RWPE2 (cell line): ENCODE data around the gene FGF22.
"Not testable (repeated sequence)": the region's sequence is repeated elsewhere in the genome, so short reads cannot be mapped to it uniquely, and the experiment has no call there.

Experiments
- ATAC-seq: fragments of 200-7000 bp; cut with Tn5 transposase; 3 replicates; pipeline ENCODE4 v1.9.1; 2021; ENCODE audit warnings: low read depth
- DNase-seq: peaks from one replicate; pipeline ENCODE4 v3.0.0-alpha.2; 2020; ENCODE audit warnings: low spot score
- H3K27ac ChIP-seq: fragments of 450-650 bp; 2 replicates; pipeline ENCODE4 v1.5.1; 2017; ENCODE audit warnings: mild to moderate bottlenecking; ENCODE audit not compliant: poor library complexity, severe bottlenecking
- H3K27me3 ChIP-seq: fragments of 250-450 bp; sonication (Bioruptor Pico); 2 replicates; pipeline ENCODE4 v1.5.1; 2021; ENCODE audit warnings: mild to moderate bottlenecking, moderate library complexity; ENCODE audit not compliant: insufficient read depth, poor library complexity, severe bottlenecking
- H3K36me3 ChIP-seq: fragments of 250-450 bp; sonication (Bioruptor Pico); 2 replicates; pipeline ENCODE4 v1.5.1; 2020; ENCODE audit warnings: low read depth, mild to moderate bottlenecking, moderate library complexity
- H3K4me1 ChIP-seq: fragments of 250-450 bp; sonication (Bioruptor Pico); 2 replicates; pipeline ENCODE4 v1.5.1; 2021; ENCODE audit warnings: mild to moderate bottlenecking, moderate library complexity; ENCODE audit not compliant: insufficient read depth, poor library complexity, severe bottlenecking
- H3K4me3 ChIP-seq: fragments of 250-450 bp; sonication (Bioruptor Pico); 2 replicates; pipeline ENCODE4 v1.5.1; 2021; ENCODE audit warnings: mild to moderate bottlenecking, moderate library complexity; ENCODE audit not compliant: severe bottlenecking
- H3K9me3 ChIP-seq: fragments of 250-450 bp; sonication (Bioruptor Pico); 2 replicates; pipeline ENCODE4 v1.5.1; 2021; ENCODE audit warnings: mild to moderate bottlenecking, moderate library complexity; ENCODE audit not compliant: severe bottlenecking
- TF ChIP-seq, protein P1 (sequence below): fragments of 450-650 bp; IDR thresholded peaks from one replicate; pipeline ENCODE4 v1.5.1; 2017; ENCODE audit warnings: mild to moderate bottlenecking, moderate library complexity; ENCODE audit not compliant: poor library complexity, severe bottlenecking

Gene FGF22

DNA sequence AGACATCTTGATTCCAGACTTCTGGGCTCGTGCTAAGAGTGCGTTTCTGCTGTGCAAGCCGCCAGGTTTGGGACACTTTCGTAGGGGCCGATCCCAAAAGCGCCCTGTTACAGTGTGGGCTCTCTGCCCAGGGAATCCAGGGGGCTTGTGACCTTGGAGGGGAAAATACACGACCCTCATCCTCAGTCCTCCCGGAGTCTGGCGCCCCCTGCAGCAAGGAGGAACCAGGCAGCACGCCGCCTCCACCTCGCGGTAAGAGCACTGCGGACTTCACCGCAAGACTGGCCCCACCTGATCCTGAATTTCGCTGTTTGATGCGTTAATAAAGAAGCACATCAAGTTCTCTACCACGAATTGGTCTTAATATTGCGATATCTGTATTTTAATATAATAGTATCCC, 11.5 kb upstream of the FGF22 start:
- TF ChIP-seq, protein P1, sequence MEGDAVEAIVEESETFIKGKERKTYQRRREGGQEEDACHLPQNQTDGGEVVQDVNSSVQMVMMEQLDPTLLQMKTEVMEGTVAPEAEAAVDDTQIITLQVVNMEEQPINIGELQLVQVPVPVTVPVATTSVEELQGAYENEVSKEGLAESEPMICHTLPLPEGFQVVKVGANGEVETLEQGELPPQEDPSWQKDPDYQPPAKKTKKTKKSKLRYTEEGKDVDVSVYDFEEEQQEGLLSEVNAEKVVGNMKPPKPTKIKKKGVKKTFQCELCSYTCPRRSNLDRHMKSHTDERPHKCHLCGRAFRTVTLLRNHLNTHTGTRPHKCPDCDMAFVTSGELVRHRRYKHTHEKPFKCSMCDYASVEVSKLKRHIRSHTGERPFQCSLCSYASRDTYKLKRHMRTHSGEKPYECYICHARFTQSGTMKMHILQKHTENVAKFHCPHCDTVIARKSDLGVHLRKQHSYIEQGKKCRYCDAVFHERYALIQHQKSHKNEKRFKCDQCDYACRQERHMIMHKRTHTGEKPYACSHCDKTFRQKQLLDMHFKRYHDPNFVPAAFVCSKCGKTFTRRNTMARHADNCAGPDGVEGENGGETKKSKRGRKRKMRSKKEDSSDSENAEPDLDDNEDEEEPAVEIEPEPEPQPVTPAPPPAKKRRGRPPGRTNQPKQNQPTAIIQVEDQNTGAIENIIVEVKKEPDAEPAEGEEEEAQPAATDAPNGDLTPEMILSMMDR: peak; percentile 12

DNA sequence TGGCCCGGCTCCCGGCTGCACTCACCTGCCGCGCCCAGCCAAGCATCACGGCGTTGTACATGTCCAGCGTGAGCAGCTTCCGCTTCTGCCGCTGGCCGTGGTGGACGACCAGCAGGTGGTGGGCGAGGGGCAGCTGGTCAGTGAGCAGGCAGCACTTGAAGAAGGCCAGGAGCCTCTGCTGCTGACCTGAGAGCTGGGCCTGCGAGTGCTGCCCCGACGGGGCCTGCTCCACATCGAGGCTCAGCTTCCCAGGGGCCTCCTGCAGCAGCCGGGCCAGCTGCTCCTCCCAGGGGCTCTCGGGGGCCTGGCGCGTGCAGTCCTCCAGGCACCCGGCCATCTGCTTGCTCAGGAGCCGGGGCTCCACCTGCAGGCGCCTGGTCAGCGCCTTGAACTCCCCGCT, 10.2 kb upstream of the FGF22 start:
- not testable (repeated sequence) for H3K4me1 ChIP-seq, H3K27me3 ChIP-seq, DNase-seq, H3K4me3 ChIP-seq, H3K27ac ChIP-seq, H3K9me3 ChIP-seq, ATAC-seq
- peaks cover 38% of the 10 kb centered on the region for H3K36me3 ChIP-seq

More for the DNA sequence above, 11.5 kb upstream of the FGF22 start:
- no peaks in the 10 kb centered on the region for H3K27me3 ChIP-seq
- peaks cover 40% of the 10 kb centered on the region for H3K36me3 ChIP-seq
- no peaks in the 10 kb centered on the region for H3K9me3 ChIP-seq
- H3K4me1 ChIP-seq: peaks cover 2% of the 10 kb centered on the region
- ATAC-seq (no peak), DNase-seq (no peak)
- H3K27ac ChIP-seq: no peak overlapping the region
- H3K4me3 ChIP-seq: no peak overlapping the region

DNA sequence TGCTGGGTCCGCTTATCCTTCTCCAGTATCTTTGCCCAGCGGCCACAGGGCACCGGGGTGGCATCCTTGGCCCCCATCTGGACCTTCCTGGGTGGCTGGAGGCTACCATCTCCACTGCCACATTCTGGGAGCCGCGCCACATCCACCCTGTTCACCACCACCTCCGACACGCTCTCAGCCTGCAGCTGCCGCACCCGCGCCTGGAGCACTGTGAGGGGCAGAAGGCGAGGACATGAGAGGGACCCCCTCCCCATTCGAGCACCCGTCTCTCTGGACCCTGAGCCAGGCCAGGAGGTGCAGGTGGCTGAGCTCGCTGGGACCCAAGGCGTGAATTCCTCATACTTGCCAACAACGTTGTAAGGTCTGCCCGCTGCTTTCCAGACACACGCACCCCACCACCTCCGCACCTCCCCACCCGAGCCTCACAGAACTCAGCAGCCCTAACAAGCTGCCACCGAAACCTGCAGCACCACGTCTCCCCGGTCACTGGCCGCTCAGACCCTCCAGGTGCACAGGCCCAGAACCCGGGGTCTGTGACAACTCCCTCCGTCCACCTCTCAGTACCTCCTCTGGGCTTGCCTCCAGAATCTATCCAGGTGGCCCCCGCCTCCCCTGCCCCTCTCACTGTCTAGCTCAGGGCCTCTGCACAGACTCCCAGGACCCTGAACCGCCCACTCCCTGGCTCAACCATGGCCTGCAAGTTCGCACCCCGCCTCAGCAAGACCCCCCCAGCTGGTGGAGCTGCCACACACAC, 9.5 kb upstream of the FGF22 start:
- peaks cover 2% of the 10 kb centered on the region for H3K4me1 ChIP-seq
- H3K9me3 ChIP-seq: no peaks in the 10 kb centered on the region
- TF ChIP-seq, protein P1: no peak
- no peaks in the 10 kb centered on the region for H3K27me3 ChIP-seq
- DNase-seq (no peak), ATAC-seq (no peak)
- peaks cover 36% of the 10 kb centered on the region for H3K36me3 ChIP-seq
- H3K27ac ChIP-seq: no peak overlapping the region
- H3K4me3 ChIP-seq: no peak overlapping the region

DNA sequence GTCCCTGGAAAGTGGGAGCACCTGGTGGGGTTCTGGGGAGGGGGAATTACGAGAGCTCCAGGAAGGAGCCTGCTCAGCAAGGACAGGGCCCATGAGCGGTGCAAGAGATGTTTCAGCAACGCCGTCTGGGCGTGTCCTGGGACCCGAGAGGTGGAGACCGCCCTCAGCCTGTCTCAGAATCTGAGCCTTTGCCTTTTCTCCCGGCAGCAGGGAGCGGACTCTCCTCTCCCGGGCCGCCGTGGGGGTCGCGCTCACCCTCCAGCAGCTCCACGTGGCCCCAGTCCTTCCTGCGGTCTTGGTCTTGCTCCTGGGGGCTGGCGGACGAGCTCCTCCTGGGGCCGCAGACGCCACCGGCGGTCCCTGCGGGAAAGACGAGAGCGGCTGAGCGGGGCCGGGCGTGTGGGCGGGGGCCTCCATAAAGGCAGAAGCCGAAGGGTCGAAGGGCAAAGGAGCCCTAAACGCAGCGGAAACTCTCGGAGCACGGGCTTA, 7.1 kb upstream of the FGF22 start:
- peaks cover 27% of the 10 kb centered on the region for H3K36me3 ChIP-seq
- TF ChIP-seq, protein P1: no peak
- H3K27me3 ChIP-seq: no peaks in the 10 kb centered on the region
- H3K4me1 ChIP-seq: peaks cover 2% of the 10 kb centered on the region
- H3K4me3 ChIP-seq: peak overlapping the region; percentile 68
- DNase-seq (no peak), ATAC-seq (peak; percentile 64)
- H3K27ac ChIP-seq: peak overlapping the region; percentile 46
- H3K9me3 ChIP-seq: no peaks in the 10 kb centered on the region

DNA sequence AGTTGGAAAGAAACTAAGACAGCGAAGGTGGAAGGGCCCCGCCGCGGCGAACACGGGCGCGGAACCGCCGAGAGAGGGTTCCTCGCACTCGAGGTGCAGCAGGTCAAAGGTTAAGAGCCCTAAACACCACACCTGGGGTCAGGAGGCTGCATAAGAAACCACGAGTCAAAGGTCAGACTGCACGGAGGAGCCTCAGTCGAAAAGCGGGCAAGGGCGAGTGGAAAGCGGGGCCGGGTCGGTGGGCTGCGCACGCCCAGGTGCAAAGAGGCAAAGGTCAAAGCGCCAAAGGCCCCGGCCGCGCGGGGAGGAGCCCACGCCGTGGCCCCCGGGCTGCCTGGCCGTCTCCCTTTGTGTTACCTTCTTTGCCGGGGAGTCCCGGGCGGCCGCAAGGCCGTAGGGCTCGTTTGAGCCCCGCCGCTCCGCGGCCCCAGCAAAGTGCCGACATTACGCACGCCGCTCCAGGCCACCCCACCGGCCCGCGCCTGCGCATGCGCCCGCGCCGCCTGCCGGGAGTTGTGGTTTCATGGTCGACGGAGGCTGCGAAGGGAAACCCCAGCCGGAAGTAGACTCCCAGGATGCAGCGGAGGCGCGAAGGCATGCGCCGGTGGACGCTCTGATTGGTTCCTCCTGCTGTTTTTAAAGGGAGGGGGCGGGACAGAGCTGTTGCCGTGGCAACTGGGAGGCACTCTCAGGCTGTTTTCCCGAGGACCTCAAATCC, 6.5 kb upstream of the FGF22 start, which contains the start of gene POLRMT:
POLRMT (minus strand) TSS at position 470 of the 718 bp plus-strand sequence; CDS start at position 445, 25 bp downstream.
- TF ChIP-seq, protein P1: no peak
- peak within 1 kb of the TSS; percentile 46 for H3K27ac ChIP-seq
- H3K4me1 ChIP-seq: peaks cover 2% of the 10 kb centered on the region
- ATAC-seq (peak; percentile 91), DNase-seq (peak; percentile 96)
- H3K36me3 ChIP-seq: peaks cover 23% of the 10 kb centered on the region
- peak within 1 kb of the TSS; percentile 68 for H3K4me3 ChIP-seq
- H3K27me3 ChIP-seq: no peaks in the 10 kb centered on the region
- no peaks in the 10 kb centered on the region for H3K9me3 ChIP-seq
